Measurements from ENCODE around the gene PTPRT. TPM values are rescaled to one million over a fixed set of nuclear protein-coding genes. Genes with fewer than 3 reads are reported as not detected.

The PTPRT gene
- total and polyA plus RNA-seq, 4 donors, result 0.14 to 2.8 (median 0.40) TPM

- H3K27me3 ChIP-seq (ENCODE audit: control insufficient read depth in 4 of 4, insufficient read depth in 4 of 4, low read length in 3 of 4), result peaks cover 0 to 3% (median 1%) of the 10 kb centered on the region in 4 donors
- DNase-seq (ENCODE audit: low spot score), result no peak
These were observed 553.9 kb downstream of the PTPRT start for GRCh38 chr20:42635699-42636411.

GRCh38 chr20:42634156-42634555 lies 555.5 kb downstream of the PTPRT start:
- H3K4me3 ChIP-seq (ENCODE audit: low read depth in 1 of 3, low read length in 3 of 3), result no peak overlapping the region
- 89% methylated on average over 2 of the region's 2 CpGs for WGBS
- no peaks in the 10 kb centered on the region for H3K36me3 ChIP-seq (ENCODE audit: control insufficient read depth in 4 of 4, insufficient read depth in 3 of 4, low read depth in 1 of 4, low read length in 3 of 4)
- no peak for DNase-seq (ENCODE audit: low spot score)
- TF ChIP-seq JUND (IDR thresholded peaks at IDR 0.05) (no peak), NR2F2 (IDR thresholded peaks at IDR 0.05) (no peak), EGR1 (IDR thresholded peaks at IDR 0.05; ENCODE audit: low read depth in 2 of 2) (no peak)
- H3K9me3 ChIP-seq (ENCODE audit: control insufficient read depth in 4 of 4, low read length in 3 of 4), result no peaks in the 10 kb centered on the region
- H3K4me1 ChIP-seq (ENCODE audit: control insufficient read depth in 4 of 4, insufficient read depth in 4 of 4, low read length in 3 of 4), result peaks cover 0 to 6% (median under 1%) of the 10 kb centered on the region in 4 donors
- no peak overlapping the region for H3K9ac ChIP-seq (ENCODE audit: low read depth in 1 of 2, low read length in 2 of 2)
- peaks cover 0 to 3% (median under 1%) of the 10 kb centered on the region in 4 donors for H3K27me3 ChIP-seq (ENCODE audit: control insufficient read depth in 4 of 4, insufficient read depth in 4 of 4, low read length in 3 of 4)
- no peak overlapping the region for H3K27ac ChIP-seq (ENCODE audit: low read depth in 1 of 2, low read length in 2 of 2)

More at GRCh38 chr20:42635699-42636411, 553.9 kb downstream of the PTPRT start:
- no peak overlapping the region for H3K4me3 ChIP-seq (ENCODE audit: low read depth in 1 of 3, low read length in 3 of 3)
- no peak overlapping the region for H3K27ac ChIP-seq (ENCODE audit: low read depth in 1 of 2, low read length in 2 of 2)
- H3K9me3 ChIP-seq (ENCODE audit: control insufficient read depth in 4 of 4, low read length in 3 of 4), result no peaks in the 10 kb centered on the region
- no peaks in the 10 kb centered on the region for H3K4me1 ChIP-seq (ENCODE audit: control insufficient read depth in 4 of 4, insufficient read depth in 4 of 4, low read length in 3 of 4)
- no peaks in the 10 kb centered on the region for H3K36me3 ChIP-seq (ENCODE audit: control insufficient read depth in 4 of 4, insufficient read depth in 3 of 4, low read depth in 1 of 4, low read length in 3 of 4)
- 74% methylated on average over 6 of the region's 6 CpGs for WGBS
- TF ChIP-seq RXRA (IDR thresholded peaks at IDR 0.05), result no peak
- no peak for TF ChIP-seq EGR1 (IDR thresholded peaks at IDR 0.05; ENCODE audit: low read depth in 2 of 2)
- no peak overlapping the region for H3K9ac ChIP-seq (ENCODE audit: low read depth in 1 of 2, low read length in 2 of 2)

- WGBS, result 33% methylated on average over 1 of the region's 1 CpG
- DNase-seq (ENCODE audit: low spot score), result no peak
- Histone ChIP-seq H3K27me3 (ENCODE audit: control insufficient read depth in 4 of 4, insufficient read depth in 4 of 4, low read length in 3 of 4) (no peaks in the 10 kb centered on the region), H3K27ac (ENCODE audit: low read depth in 1 of 2, low read length in 2 of 2) (no peak overlapping the region), H3K9ac (ENCODE audit: low read depth in 1 of 2, low read length in 2 of 2) (no peak overlapping the region), H3K36me3 (ENCODE audit: control insufficient read depth in 4 of 4, insufficient read depth in 3 of 4, low read depth in 1 of 4, low read length in 3 of 4) (no peaks in the 10 kb centered on the region), H3K4me3 (ENCODE audit: low read depth in 1 of 3, low read length in 3 of 3) (no peak overlapping the region), H3K9me3 (ENCODE audit: control insufficient read depth in 4 of 4, low read length in 3 of 4) (no peaks in the 10 kb centered on the region), H3K4me1 (ENCODE audit: control insufficient read depth in 4 of 4, insufficient read depth in 4 of 4, low read length in 3 of 4) (peaks cover 1 to 10% (median 7%) of the 10 kb centered on the region in 4 donors)
- TF ChIP-seq, protein P1, sequence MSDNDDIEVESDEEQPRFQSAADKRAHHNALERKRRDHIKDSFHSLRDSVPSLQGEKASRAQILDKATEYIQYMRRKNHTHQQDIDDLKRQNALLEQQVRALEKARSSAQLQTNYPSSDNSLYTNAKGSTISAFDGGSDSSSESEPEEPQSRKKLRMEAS (IDR thresholded peaks at IDR 0.05), result no peak
- TF ChIP-seq EGR1 (IDR thresholded peaks at IDR 0.05; ENCODE audit: low read depth in 2 of 2) (no peak), GABPA (IDR thresholded peaks at IDR 0.05 in 1 of 2, conservative IDR thresholded peaks at IDR 0.05 in 1 of 2) (no peak), HNF4G (IDR thresholded peaks at IDR 0.05) (no peak), CTCF (IDR thresholded peaks at IDR 0.05; ENCODE audit: low read depth, low read length, missing input control) (no peak), ZBTB33 (IDR thresholded peaks at IDR 0.05) (no peak), FOXA2 (IDR thresholded peaks at IDR 0.05) (peak; percentile 69), RXRA (IDR thresholded peaks at IDR 0.05) (peak in 1 of 2 donors; percentile 46), YY1 (IDR thresholded peaks at IDR 0.05) (no peak), HNF4A (conservative IDR thresholded peaks at IDR 0.05) (peak in 1 of 2 donors; percentile 50), SP1 (IDR thresholded peaks at IDR 0.05) (no peak), JUND (IDR thresholded peaks at IDR 0.05) (no peak), RAD21 (IDR thresholded peaks at IDR 0.05) (no peak), TAF1 (conservative IDR thresholded peaks at IDR 0.05) (no peak), FOXA1 (IDR thresholded peaks at IDR 0.05) (peak; percentile 51)
- TF ChIP-seq, protein P2, sequence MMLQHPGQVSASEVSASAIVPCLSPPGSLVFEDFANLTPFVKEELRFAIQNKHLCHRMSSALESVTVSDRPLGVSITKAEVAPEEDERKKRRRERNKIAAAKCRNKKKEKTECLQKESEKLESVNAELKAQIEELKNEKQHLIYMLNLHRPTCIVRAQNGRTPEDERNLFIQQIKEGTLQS (IDR thresholded peaks at IDR 0.05), result no peak
- TF ChIP-seq, protein P3, sequence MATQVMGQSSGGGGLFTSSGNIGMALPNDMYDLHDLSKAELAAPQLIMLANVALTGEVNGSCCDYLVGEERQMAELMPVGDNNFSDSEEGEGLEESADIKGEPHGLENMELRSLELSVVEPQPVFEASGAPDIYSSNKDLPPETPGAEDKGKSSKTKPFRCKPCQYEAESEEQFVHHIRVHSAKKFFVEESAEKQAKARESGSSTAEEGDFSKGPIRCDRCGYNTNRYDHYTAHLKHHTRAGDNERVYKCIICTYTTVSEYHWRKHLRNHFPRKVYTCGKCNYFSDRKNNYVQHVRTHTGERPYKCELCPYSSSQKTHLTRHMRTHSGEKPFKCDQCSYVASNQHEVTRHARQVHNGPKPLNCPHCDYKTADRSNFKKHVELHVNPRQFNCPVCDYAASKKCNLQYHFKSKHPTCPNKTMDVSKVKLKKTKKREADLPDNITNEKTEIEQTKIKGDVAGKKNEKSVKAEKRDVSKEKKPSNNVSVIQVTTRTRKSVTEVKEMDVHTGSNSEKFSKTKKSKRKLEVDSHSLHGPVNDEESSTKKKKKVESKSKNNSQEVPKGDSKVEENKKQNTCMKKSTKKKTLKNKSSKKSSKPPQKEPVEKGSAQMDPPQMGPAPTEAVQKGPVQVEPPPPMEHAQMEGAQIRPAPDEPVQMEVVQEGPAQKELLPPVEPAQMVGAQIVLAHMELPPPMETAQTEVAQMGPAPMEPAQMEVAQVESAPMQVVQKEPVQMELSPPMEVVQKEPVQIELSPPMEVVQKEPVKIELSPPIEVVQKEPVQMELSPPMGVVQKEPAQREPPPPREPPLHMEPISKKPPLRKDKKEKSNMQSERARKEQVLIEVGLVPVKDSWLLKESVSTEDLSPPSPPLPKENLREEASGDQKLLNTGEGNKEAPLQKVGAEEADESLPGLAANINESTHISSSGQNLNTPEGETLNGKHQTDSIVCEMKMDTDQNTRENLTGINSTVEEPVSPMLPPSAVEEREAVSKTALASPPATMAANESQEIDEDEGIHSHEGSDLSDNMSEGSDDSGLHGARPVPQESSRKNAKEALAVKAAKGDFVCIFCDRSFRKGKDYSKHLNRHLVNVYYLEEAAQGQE (IDR thresholded peaks at IDR 0.05), result no peak
These were observed 561.0 kb downstream of the PTPRT start for GRCh38 chr20:42628683-42629082.

Data from liver (tissue), 9 donors.